SK-N-DZ (cell line): Measurements from ENCODE around the gene LY6G6D.
A peak's percentile ranks its signal among the peaks of the same experiment; 100 is the strongest.
"Not testable (repeated sequence)": the region's sequence is repeated elsewhere in the genome, so short reads cannot be mapped to it uniquely, and the experiment has no call there.

ENCODE experiments used
- DNase-seq: peaks from one replicate; pipeline ENCODE4 v3.0.0-alpha.2; 2015; ENCODE audit warnings: low spot score

The LY6G6D gene

DNA sequence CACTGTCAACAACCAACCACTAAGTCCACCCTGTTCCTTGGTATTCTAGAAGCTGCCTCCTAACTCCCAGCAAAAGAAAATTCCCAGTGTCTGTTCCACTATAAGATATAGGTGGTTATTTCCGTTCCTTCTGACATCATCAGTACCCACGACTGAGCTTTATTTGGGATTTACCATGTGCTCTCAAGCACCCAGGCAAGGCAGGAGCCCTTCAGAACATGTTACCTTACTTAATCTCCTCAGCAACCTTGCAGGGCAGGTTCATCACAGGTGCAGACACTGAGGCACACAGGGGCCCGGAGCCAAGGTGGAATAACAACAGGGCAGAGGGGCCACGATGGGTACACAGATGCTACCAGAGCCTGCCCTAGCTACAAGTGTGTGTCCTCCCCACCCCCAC, 22.8 kb upstream of the LY6G6D start:
- DNase-seq, result no peak

DNA sequence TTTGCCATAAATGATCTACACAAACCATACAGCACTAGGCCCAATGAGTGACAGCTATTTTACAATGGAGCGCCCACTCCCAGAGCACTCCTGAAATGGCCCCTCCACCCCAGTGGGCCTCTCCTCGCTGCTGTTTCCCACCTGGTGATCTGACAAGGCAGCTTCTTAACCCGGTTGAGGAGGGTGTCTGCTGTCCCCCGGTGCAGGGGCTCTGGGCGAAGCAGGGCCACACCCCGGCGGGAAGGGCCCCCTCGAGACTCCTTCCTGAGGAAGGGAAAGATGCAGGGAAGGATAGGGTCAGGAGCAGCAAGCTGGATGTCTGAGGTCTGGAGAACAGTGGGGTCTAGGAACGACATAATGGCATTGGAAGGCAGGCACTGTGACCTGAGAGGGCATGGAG, 22.3 kb upstream of the LY6G6D start:
- DNase-seq, result no peak

DNA sequence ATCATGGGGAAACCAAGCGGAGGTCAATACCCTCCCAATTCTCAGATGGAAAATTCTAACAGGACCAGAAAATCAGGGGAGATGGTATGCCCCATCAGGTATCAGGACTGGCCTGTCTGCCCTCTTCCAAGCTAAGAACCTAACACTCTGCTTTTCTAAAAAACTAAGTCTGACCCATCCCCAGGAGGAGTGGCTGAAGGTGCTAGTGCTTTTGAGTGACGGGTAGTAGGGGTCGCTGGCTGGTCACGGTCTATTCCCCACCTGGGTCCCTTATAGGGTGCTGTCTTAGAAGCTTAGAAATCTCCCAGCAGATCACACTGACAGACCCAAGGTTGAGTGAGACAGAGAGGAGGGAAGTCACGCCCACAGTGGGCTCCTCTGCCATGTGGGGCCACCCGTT, 21.6 kb upstream of the LY6G6D start:
- DNase-seq, result no peak

DNA sequence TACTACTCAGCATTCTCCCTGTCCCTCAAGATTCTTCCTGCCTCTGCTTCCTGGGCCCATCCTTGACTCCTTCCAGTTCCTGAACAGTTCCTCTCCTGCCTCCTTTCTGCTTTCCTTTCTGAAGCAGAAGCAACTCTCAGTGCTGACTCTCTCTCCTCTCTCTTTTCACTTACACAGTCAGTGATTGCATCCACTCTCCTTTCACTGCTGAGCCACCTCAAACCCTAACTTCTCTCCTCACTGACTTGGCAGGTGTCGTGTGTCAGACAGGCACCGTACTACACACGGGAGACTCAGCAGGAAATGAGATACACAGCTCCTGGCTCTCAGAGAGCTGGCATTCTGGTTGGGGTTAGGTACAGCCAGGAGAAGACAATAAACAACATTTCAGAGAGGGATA, 17.6 kb upstream of the LY6G6D start:
- no peak for DNase-seq

DNA sequence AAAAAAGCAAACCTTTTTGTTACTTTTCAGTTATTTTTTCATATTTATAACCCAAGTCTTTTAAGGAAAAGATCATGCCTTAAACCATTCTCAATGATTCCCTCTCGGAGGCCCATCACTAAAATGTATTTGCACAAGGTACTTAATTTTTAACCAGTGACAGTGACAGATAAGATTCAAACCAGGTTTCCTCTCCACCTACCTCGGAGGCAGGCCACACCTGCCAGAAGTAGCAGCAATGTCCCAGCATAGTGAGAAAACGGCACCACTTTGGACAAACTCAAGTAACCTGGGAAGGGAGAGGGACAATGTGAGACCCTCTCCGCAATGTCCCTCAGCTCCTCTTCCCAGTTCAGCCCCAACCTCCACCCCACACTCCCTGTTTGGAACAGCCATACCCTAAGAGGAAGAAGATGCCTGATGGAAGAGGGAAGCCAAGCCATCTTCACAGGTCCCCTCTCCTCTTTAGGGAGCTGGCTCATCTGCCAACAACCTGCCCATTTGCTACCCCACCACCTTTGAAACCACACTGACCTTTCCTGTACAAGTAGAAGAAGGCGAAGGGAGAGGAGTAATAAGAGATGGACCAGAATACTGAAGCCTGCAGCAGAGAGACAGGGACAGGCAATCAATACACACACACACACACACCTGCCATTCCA, 14.3 kb upstream of the LY6G6D start:
- no peak for DNase-seq

DNA sequence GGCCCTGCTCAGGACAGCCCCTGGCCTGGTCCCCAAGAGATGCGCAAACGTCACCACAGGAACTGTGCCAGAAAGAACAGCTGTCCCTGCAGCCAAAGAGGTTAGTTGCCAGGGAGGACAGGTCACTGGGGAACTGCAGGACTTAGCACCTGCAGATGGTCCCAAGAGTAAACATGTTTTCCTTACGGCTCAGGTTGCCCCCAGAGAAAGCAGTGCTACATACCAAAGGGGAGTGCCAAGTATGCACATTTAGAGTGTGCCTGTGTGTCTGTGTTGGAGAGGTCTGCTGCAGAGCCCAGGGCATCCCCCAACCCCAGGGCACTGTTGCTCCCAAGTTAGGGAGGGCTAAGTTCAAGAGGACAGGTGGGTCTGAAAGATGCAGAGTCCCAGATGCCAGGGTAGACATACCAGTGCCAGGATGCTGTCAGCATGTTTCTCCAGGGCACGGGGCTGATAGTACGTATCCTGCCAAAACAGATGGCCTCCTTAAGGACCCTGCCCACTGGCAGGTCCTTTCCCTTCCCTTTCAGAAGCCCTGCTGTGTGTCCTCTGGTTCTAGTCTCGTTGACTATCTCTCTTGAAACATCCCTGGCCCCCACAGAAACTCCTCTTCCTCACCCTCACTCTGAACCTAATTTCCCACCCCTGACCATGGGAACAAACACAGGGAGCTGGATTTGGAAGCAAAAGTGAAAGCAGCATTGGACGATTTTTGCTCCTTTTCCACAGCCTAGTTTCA, 13.3 kb upstream of the LY6G6D start:
- DNase-seq, result no peak

DNA sequence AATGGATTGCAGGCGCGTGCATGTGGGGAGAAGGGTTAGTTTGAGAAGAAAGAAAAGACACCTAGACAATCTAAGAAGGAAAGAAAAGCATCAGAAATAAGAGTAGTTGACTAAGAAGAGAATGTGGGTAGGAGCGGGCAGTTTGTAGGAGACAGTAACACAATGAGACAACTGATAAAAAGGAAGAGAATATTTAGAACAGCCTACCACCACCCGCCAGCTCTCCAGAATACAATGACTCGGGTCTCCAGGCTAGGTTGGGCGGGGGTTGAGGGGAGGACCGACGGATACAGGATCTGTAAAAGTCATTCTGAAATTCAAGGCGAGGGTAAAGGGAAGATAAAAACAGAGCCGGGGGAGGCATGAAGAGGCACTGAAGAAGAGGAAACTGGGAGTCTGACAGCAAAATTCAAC, 12.7 kb upstream of the LY6G6D start:
- DNase-seq, result no peak

DNA sequence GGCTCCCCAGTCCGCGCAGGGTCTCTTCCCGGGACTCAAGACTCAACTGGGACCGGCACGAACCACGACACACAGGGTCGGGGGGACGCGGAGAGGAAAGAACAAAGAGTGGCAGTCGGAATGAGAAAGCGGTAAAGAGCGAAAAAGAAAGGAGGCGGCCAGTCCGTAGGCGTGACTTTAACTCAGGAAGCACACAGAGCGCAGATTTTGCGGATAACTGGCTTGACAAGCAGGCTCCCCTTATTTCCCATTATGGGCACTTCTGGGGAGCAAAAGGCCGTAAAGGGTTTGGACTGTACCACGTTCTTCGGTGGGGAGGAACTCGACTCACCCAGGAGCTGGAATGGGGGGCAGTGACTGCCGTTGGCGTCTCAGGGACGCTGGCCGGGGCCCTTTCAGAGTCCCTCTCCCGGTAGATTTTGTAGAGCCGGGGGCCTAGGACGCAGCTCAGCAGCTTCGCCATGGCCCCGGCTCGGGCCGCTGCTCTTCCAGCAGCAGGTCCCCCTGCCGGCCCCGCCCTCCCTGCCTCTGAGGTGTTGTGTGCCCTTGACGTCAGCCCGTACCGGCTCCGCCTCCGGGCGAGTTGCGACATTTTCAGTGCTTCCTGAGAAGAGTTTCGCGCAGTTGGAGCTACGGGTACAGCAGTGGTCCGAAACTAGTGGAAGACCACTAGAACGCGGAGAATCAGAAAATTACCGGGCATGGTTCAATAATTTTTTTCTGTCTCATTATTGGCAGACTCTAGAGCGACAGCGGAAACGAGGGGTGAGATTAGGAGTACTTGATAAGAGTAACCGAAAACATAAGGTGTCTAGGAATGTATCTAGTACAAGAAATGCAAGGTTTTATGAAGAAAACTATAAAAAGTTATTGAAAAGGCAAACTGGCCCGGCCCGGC, 12.1 kb upstream of the LY6G6D start, which contains the start of gene ABHD16A:
ABHD16A (minus strand) TSS at position 506 of the 898 bp plus-strand sequence; CDS start at position 463, 43 bp downstream.
- DNase-seq, result peak; percentile 97

DNA sequence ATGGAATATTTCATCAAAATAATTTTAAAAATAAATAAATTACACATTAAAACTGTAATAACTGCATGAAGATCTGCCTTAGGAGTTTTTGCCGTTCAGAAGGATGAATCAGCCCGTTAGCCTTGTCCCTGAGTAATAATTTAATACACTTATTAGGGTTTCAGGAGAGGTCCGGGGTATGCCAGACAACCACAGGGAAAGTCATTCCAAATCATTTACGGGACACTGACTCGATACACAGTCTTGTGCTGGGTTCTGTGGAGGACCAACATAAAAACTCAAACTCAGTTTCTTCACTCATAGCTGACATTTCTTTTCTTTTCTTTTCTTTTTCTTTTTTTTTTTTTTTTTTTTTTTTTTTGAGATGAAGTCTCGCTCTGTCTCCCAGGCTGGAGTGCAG, 9.2 kb upstream of the LY6G6D start:
- no peak for DNase-seq

DNA sequence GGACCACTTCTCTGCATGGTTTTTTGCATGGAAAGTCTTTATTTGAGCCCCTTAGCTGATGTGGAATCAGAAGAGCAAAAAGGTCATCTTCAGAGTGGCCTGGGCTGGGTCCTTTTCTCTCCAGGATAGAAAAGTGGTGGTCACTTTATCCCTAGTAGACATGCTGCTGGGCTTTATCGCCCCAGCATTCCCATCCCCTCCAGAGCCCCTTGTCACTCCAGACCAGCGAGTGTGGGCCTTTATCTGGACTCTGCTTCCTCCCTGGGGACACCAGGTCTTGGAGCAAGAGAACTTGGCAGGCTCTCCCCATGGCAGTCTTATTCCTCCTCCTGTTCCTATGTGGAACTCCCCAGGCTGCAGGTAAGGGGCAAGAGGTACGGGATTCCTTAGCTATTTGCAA, 8.5 kb upstream of the LY6G6D start, which contains the start of gene LY6G6F:
LY6G6F (plus strand) TSS at position 268 of the 400 bp plus-strand sequence; CDS start at position 309, 41 bp downstream.
- DNase-seq, result no peak

DNA sequence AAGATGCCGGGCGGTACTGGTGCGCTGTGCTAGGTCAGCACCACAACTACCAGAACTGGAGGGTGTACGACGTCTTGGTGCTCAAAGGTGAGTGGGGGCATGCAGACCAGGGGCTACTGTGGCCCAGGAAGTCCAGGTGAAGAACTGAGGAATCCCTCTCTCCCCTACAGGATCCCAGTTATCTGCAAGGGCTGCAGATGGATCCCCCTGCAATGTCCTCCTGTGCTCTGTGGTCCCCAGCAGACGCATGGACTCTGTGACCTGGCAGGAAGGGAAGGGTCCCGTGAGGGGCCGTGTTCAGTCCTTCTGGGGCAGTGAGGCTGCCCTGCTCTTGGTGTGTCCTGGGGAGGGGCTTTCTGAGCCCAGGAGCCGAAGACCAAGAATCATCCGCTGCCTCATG, 7.4 kb upstream of the LY6G6D start:
- DNase-seq, result no peak

DNA sequence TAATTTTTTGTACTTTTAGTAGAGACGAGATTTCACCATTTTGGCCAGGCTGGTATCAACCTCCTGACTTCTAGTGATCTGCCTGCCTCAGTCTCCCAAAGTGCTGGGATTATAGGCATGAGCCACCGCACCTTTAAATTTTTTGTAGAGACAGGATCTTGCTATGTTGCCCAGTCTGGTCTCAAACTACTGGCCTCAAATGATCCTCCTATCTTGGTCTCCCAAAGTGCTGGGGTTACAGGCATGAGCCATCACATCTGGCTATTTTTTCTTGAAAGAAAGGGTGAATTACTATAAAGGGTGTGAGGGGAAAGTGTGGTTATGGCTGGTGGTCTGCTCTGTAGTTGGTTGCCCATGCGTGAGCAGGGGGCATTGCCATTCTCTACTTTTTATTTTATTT, 6.9 kb upstream of the LY6G6D start:
- no peak for DNase-seq

DNA sequence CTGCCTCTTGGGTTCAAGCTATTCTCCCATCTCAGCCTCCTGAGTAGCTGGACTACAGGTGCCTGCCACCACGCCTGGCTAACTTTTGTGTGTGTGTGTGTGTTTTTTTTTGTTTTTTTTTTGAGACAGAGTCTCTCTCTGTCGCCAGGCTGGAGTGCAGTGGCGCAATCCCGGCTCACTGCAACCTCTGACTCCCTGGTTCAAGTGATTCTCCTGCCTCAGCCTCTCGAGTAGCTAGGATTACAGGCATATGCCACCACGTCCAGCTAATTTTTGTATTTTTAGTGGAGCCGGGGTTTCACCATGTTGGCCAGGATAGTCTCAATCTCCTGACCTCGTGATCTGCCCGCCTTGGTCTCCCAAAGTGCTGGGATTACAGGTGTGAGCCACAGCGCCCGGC, 6.0 kb upstream of the LY6G6D start:
- not testable (repeated sequence) for DNase-seq

DNA sequence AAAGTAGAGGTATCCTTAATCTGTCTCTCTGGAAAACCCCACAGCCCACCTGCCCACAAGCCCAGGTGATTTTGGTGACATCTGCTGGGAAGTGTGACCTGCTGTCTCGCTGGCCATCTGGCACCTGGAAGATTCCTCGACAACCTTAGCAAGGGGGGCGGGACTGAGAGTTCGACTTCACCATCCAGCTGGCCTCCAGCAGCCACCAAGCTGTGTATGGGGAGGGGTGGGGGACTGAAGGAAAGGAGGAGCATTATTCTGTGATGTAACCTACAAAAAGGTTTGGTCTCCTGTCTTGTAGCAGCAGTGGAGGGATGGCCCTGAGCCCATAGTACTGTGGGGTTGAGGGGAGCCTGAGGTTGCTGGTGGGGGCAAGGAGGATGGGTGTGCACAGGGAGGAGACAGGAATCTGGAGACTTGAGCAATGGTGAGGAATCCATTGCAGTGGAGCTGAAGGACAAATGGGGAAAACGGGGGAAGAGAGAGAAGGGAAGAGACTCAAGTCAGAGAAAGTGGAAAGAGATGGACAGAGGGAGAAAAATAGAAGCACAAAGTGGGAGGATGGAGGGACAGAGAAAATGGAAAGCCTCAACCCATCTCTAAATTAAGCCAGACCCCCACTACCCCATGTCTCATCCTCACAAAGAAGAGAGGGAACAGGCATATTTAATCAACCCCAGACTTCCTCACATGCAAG, 4.5 kb upstream of the LY6G6D start:
- DNase-seq, result no peak

DNA sequence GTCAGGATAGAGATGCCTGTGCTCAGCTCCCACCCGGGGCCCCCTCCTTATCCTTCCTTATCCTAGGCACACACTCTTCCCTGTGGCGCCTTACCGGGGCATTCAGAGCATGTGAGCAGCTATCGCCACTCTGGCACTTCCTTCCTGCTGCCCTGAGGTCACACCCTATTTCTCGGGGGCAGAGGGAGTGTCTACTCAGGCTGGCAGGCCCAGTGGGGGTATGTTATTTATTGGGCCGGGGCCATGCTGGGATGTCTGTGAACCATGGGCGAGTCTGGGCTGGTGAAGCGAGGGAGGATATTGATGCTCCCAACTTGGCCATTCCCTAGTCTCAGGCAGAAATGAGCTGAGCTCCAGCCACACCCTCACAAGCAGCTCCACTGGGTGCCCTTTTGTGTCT, 3.9 kb upstream of the LY6G6D start:
- DNase-seq, result no peak

DNA sequence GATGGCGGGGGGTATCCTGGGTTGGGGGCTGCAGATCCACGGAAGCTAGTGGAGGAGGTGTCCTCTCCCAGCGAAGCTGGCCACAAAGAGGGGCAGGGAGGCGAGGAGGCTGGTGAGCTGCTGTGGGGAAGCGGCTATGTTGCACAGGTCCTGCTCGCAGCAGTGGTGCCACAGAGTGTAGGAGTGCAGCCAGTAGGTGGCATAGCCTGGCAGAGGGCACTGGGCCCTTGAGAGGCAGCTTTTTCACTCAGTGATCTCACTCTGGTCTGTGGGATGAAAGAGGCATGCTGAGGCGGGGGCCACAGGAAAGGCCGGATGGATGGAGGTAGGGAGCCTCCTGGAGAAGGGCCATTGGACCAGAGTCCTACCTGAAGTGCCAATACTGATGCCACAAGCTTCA, 2.9 kb upstream of the LY6G6D start:
- no peak for DNase-seq

DNA sequence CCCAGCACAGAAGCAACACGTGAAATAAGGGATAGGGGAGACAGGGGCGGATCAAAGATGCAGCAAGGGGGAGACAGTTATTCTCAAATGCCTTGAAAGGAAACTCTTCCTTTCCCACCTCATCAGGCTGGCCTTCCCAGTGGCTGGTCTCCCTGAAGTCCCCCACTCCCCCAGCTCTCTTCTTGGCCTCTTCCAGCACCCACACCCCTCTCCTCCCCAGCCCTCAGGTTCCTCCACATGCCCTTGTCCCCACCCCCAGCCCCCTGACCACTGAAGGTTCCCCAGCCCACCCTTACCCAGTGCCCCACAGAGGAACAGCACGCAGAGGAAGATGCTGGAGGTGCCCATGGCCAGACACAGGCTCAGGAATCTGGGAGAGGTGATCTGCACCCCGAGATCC, 1.7 kb upstream of the LY6G6D start:
- no peak for DNase-seq

DNA sequence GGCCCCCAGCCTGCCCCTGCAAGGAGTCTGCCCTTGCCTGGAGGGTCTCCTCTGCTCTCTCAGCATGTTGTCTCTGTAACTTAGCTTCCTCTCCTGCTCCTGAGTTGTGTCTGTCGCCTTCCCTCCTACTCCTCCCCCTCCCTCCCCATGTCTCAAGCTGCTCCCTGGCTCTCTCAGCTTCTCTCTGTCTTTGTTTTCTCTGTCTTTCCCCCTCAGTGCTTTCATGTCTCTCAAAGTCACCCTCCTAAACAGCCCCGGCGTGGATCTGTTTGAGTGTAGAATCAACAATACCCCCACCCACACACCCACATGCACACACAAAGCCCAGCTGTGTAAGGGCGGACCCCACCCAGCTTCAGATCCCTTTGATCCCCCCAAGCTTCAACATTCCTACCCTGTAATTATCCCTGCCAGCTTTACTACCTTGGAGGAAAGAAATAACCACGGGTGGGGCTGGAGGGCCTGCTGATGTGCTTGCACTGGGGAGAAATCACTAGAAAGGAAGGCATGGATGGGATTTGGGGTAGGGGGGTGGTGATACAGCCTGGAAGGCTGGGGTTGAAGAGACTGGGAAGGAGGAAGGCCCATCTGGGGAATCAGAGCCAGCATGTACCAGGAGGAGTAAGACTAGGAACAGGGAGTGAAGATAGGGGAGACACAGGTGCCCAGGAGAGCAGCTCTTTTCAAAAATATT, 1.0 kb upstream of the LY6G6D start:
- no peak for DNase-seq

DNA sequence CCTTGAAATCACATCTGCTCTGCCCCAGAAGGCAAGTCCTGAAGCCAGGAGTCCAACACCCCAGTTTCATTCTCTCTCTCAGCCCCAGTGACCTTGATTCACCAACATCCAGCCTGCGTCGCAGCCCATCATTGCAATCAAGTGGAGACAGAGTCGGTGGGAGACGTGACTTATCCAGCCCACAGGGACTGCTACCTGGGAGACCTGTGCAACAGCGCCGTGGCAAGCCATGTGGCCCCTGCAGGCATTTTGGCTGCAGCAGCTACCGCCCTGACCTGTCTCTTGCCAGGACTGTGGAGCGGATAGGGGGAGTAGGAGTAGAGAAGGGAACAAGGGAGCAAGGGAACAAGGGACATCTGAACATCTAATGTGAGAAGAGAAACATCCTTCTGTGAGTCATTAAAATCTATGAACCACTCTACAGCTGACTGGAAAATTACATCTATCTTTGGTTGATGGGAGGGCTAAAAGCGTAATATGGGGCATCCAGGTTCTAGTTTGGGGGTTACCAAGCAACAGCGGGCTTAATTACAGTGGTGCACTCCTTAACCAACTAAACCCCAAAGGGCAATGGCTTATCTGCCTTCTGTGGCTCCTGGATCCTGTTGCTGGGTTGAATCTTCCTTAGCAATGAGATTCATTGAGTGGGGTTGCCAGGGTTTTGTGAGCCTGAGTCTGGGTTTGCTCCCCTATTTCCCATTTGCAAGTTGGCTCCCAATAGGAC, 2.5 kb downstream of the LY6G6D start:
- peak; percentile 45 for DNase-seq

DNA sequence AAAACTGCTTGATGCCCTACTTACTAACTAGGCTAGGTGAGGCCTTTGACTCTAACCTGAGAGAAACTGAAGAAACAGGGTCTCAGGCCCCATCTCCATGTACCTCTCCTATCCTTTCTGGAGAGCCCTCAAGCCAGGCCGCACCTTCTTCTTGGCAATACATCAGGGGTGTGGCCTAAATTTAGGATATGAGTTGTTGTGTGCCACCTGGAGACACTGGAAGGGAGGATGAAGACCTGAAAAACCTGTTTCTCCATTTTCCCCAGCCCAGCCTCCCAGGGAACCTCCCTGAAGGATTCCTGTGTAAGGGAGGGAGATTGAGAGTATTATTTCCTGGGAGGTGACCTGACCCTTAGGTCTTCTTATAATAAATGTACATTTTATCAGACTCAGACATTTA, 3.1 kb downstream of the LY6G6D start:
- DNase-seq, result no peak
